GM21825 (cell line): ENCODE results near the gene TIMP3.

Experiments
- ATAC-seq: cut with Tn5 transposase; IDR thresholded peaks from one replicate; pipeline ENCODE4 v1.9.1; 2021; ENCODE audit warnings: mild to moderate bottlenecking, moderate library complexity; ENCODE audit not compliant: unreplicated experiment

Gene TIMP3

GRCh38 chr22:32805361-32805881, 3.9 kb downstream of the TIMP3 start:
- ATAC-seq, result no peak

GRCh38 chr22:32806296-32806695, 4.8 kb downstream of the TIMP3 start:
- ATAC-seq, result no peak

GRCh38 chr22:32808038-32808445, 6.5 kb downstream of the TIMP3 start:
- ATAC-seq, result no peak

- no peak for ATAC-seq
Measured at GRCh38 chr22:32809786-32810554, 8.5 kb downstream of the TIMP3 start.

- no peak for ATAC-seq
Measured at GRCh38 chr22:32810555-32811133, 9.1 kb downstream of the TIMP3 start.

- no peak for ATAC-seq
Measured at GRCh38 chr22:32811788-32812545, 10.5 kb downstream of the TIMP3 start.

- no peak for ATAC-seq
Measured at GRCh38 chr22:32814285-32814860, 12.9 kb downstream of the TIMP3 start.

- ATAC-seq, result no peak
Measured at GRCh38 chr22:32815059-32815458, 13.6 kb downstream of the TIMP3 start.

- no peak for ATAC-seq
Measured at GRCh38 chr22:32815943-32816342, 14.4 kb downstream of the TIMP3 start.

- ATAC-seq, result no peak
Measured at GRCh38 chr22:32817137-32817730, 15.7 kb downstream of the TIMP3 start.

- ATAC-seq, result no peak
Measured at GRCh38 chr22:32818446-32819115, 17.1 kb downstream of the TIMP3 start.

GRCh38 chr22:32819120-32819519, 17.6 kb downstream of the TIMP3 start:
- no peak for ATAC-seq

- no peak for ATAC-seq
Measured at GRCh38 chr22:32820131-32821119, 18.9 kb downstream of the TIMP3 start.

GRCh38 chr22:32822179-32822877, 20.8 kb downstream of the TIMP3 start:
- no peak for ATAC-seq

GRCh38 chr22:32823024-32823730, 21.7 kb downstream of the TIMP3 start:
- ATAC-seq, result no peak

GRCh38 chr22:32824531-32825312, 23.2 kb downstream of the TIMP3 start:
- no peak for ATAC-seq

- no peak for ATAC-seq
Measured at GRCh38 chr22:32826537-32826936, 25.0 kb downstream of the TIMP3 start.
